SK-MEL-5 (cell line): ENCODE data around the gene CEP131. TPM values are rescaled to one million over a fixed set of nuclear protein-coding genes. Genes with fewer than 3 reads are reported as not detected.
"Not testable (repeated sequence)": the region's sequence is repeated elsewhere in the genome, so short reads cannot be mapped to it uniquely, and the experiment has no call there.

Source experiments
- DNase-seq: peaks from one replicate; pipeline ENCODE4 v3.0.0-alpha.2; 2016; ENCODE audit warnings: low read depth, low spot score
- in situ Hi-C: cut with HindIII; loops from 2 replicates; pipeline ENCODE4 v1.10.0; 2016; ENCODE audit warnings: low sequenced_read_pairs, high pct_unique_total_duplicates, low pct_unique_long_range_greater_than_20kb
- total RNA-seq: library from RNA; depleted of rRNA; stranded (reverse); fragments of >200 nt; shearing (Covaris generic); gene quantifications from 2 replicates; pipeline ENCODE4 v1.2.3, GENCODE V29; 2014

Gene CEP131
- total RNA-seq, 1 experiment from 2014 or later = 26.4 TPM

- no peak for DNase-seq
- in situ Hi-C loops = no loop called here
Observed at GRCh38 chr17:81232616-81233241, 10.0 kb upstream of the CEP131 start.

GRCh38 chr17:81231766-81232581 lies 9.2 kb upstream of the CEP131 start:
- DNase-seq = no peak
- in situ Hi-C loops = no loop called here

GRCh38 chr17:81231121-81231645 lies 8.4 kb upstream of the CEP131 start:
- in situ Hi-C loops = no loop called here
- no peak for DNase-seq

- in situ Hi-C loops = no loop called here
- DNase-seq = peak; percentile 63
Observed at GRCh38 chr17:81230043-81230820, 7.5 kb upstream of the CEP131 start.

- no peak for DNase-seq
- in situ Hi-C loops = no loop called here
Observed at GRCh38 chr17:81229666-81229920, 6.8 kb upstream of the CEP131 start.

- no peak for DNase-seq
- in situ Hi-C loops = no loop called here
Observed at GRCh38 chr17:81228834-81229665, 6.3 kb upstream of the CEP131 start.

- DNase-seq = no peak
- in situ Hi-C loops = no loop called here
Observed at GRCh38 chr17:81228420-81228819, 5.7 kb upstream of the CEP131 start.

GRCh38 chr17:81227630-81228029 lies 4.9 kb upstream of the CEP131 start:
- in situ Hi-C loops = not testable (repeated sequence)

GRCh38 chr17:81223762-81224130 lies 981 bp upstream of the CEP131 start:
- in situ Hi-C loops = no loop called here
- no peak for DNase-seq

More at GRCh38 chr17:81227630-81228029, 4.9 kb upstream of the CEP131 start:
- DNase-seq = not testable (repeated sequence)

- in situ Hi-C loops = no loop called here
- no peak for DNase-seq
Observed at GRCh38 chr17:81222620-81222905, 202 bp downstream of the CEP131 start.

- DNase-seq = no peak
- in situ Hi-C loops = no loop called here
Observed at GRCh38 chr17:81221842-81222619, 734 bp downstream of the CEP131 start.

- DNase-seq = no peak
- in situ Hi-C loops = no loop called here
Observed at GRCh38 chr17:81221371-81221841, 1.4 kb downstream of the CEP131 start.

- in situ Hi-C loops = no loop called here
- no peak for DNase-seq
Observed at GRCh38 chr17:81219476-81220180, 3.1 kb downstream of the CEP131 start.

- in situ Hi-C loops = no loop called here
- DNase-seq = no peak
Observed at GRCh38 chr17:81218991-81219390, 3.8 kb downstream of the CEP131 start.

- in situ Hi-C loops = no loop called here
- DNase-seq = no peak
Observed at GRCh38 chr17:81218459-81218858, 4.3 kb downstream of the CEP131 start.

- in situ Hi-C loops = no loop called here
- DNase-seq = no peak
Observed at GRCh38 chr17:81217491-81217890, 5.3 kb downstream of the CEP131 start.

- no peak for DNase-seq
- in situ Hi-C loops = no loop called here
Observed at GRCh38 chr17:81213978-81214377, 8.8 kb downstream of the CEP131 start.
